GM23338 (cell line): ENCODE measurements around the gene DCTN5.

Experiments
- CTCF ChIP-seq, 2 experiments: fragments of 200-600 bp in 1 of 2; sonication (generic) in 1 of 2; conservative IDR thresholded peaks; 2 replicates each; pipeline versions ENCODE4 v1.5.1 to v1.6.1; 2016 to 2017; ENCODE audit warnings: antibody characterized with exemption in 2 of 2, low read depth in 2 of 2, mild to moderate bottlenecking in 2 of 2, moderate library complexity in 1 of 2
- EZH2 ChIP-seq: fragments of 200-600 bp; sonication (generic); IDR thresholded peaks from one replicate; pipeline ENCODE4 v1.8.0; 2017; ENCODE audit warnings: antibody characterized with exemption, mild to moderate bottlenecking, low read depth; ENCODE audit not compliant: unreplicated experiment
- EZH2phosphoT487 ChIP-seq: fragments of 200-600 bp; sonication (generic); IDR thresholded peaks from one replicate; pipeline ENCODE4 v1.8.1; 2018; ENCODE audit warnings: antibody characterized with exemption; ENCODE audit not compliant: unreplicated experiment
- JUNB ChIP-seq: IDR thresholded peaks from one replicate; pipeline ENCODE4 v1.6.1; 2016; ENCODE audit warnings: antibody characterized with exemption; ENCODE audit not compliant: unreplicated experiment
- POLR2AphosphoS5 ChIP-seq: IDR thresholded peaks from 2 replicates; pipeline ENCODE4 v1.6.1; 2016; ENCODE audit warnings: antibody characterized with exemption, low read depth
- STAT1 ChIP-seq: IDR thresholded peaks from one replicate; pipeline ENCODE4 v1.6.1; 2016; ENCODE audit warnings: antibody characterized with exemption; ENCODE audit not compliant: unreplicated experiment

- TF ChIP-seq CTCF (conservative IDR thresholded peaks at IDR 0.05; ENCODE audit: low read depth in 2 of 2) (no peak), EZH2 (no peak), JUNB (no peak), POLR2AphosphoS5 (no peak), STAT1 (no peak), EZH2phosphoT487 (no peak)
These were observed 70.5 kb downstream of the DCTN5 start for GRCh38 chr16:23711785-23712184.
